ENCODE measurements around the gene MAPT. TPM values are rescaled to one million over a fixed set of nuclear protein-coding genes. Genes with fewer than 3 reads are reported as not detected.

MAPT gene
- total RNA-seq, 4 donors from 2014 or later: 4.2 to 11.1 (median 7.3) TPM

GRCh38 chr17:46042925-46043324 lies 148.6 kb downstream of the MAPT start:
- H3K4me3 ChIP-seq: no peak overlapping the region
- peaks cover 22 to 72% (median 53%) of the 10 kb centered on the region in 4 donors for H3K36me3 ChIP-seq
- no peaks in the 10 kb centered on the region for H3K27me3 ChIP-seq
- peaks cover 39 to 60% (median 51%) of the 10 kb centered on the region in 4 donors for H3K4me1 ChIP-seq
- no peak for DNase-seq (ENCODE audit: extremely low spot score)
- no peaks in the 10 kb centered on the region for H3K9me3 ChIP-seq
- no peak for TF ChIP-seq POLR2AphosphoS5 (IDR thresholded peaks at IDR 0.05)
- TF ChIP-seq CTCF (IDR thresholded peaks at IDR 0.05): no peak
- TF ChIP-seq POLR2A (IDR thresholded peaks at IDR 0.05; ENCODE audit: low read depth): no peak
- no peak for TF ChIP-seq EP300 (IDR thresholded peaks at IDR 0.05)
- WGBS: 53% methylated on average over 3 of the region's 3 CpGs
- peak overlapping the region in 3 of 4 donors; percentile 47 to 77 (median 53) for H3K27ac ChIP-seq (replicated peaks in 1 of 4)
- intact Hi-C loops (cut with DNase I): loop anchor here (5.0 kb wide), 2 partner anchors 41 to 169 kb away; no protein-coding TSS in a partner anchor

- H3K4me1 ChIP-seq: peaks cover 39 to 56% (median 51%) of the 10 kb centered on the region in 4 donors
- WGBS: 62% methylated on average over 3 of the region's 3 CpGs
- intact Hi-C loops (cut with DNase I): loop anchor here (2.0 to 5.0 kb wide), 3 partner anchors 41 to 169 kb away; partner anchors contain the start of gene KANSL1
These were observed 149.3 kb downstream of the MAPT start for GRCh38 chr17:46043606-46044005.

GRCh38 chr17:46044286-46044928 lies 150.1 kb downstream of the MAPT start:
- WGBS: 32% methylated on average over 5 of the region's 5 CpGs
- peak overlapping the region in 1 of 4 donors; percentile 13 for H3K4me3 ChIP-seq
- H3K27ac ChIP-seq (replicated peaks in 1 of 4): peak overlapping the region; percentile 32 to 77 (median 53)
- intact Hi-C loops (cut with DNase I): loop anchor here (2.0 to 5.0 kb wide), 3 partner anchors 42 to 168 kb away; partner anchors contain the start of gene KANSL1
- no peak for DNase-seq (ENCODE audit: extremely low spot score)
- no peak for TF ChIP-seq POLR2A (IDR thresholded peaks at IDR 0.05; ENCODE audit: low read depth)
- peak; percentile 86 to 93 (median 91) for TF ChIP-seq CTCF (IDR thresholded peaks at IDR 0.05)
- peak; percentile 69 to 76 for TF ChIP-seq POLR2AphosphoS5 (IDR thresholded peaks at IDR 0.05)
- TF ChIP-seq EP300 (IDR thresholded peaks at IDR 0.05): no peak
- no peaks in the 10 kb centered on the region for H3K9me3 ChIP-seq
- H3K4me1 ChIP-seq: peaks cover 34 to 49% (median 44%) of the 10 kb centered on the region in 4 donors
- peaks cover 22 to 72% (median 51%) of the 10 kb centered on the region in 4 donors for H3K36me3 ChIP-seq
- H3K27me3 ChIP-seq: no peaks in the 10 kb centered on the region

More at GRCh38 chr17:46043606-46044005, 149.3 kb downstream of the MAPT start:
- H3K27me3 ChIP-seq: no peaks in the 10 kb centered on the region
- H3K36me3 ChIP-seq: peaks cover 22 to 72% (median 53%) of the 10 kb centered on the region in 4 donors
- no peak for DNase-seq (ENCODE audit: extremely low spot score)
- H3K27ac ChIP-seq (replicated peaks in 1 of 4): peak overlapping the region; percentile 32 to 77 (median 50)
- H3K9me3 ChIP-seq: no peaks in the 10 kb centered on the region
- no peak for TF ChIP-seq POLR2AphosphoS5 (IDR thresholded peaks at IDR 0.05)
- no peak for TF ChIP-seq POLR2A (IDR thresholded peaks at IDR 0.05; ENCODE audit: low read depth)
- TF ChIP-seq EP300 (IDR thresholded peaks at IDR 0.05): no peak
- no peak for TF ChIP-seq CTCF (IDR thresholded peaks at IDR 0.05)
- no peak overlapping the region for H3K4me3 ChIP-seq

GRCh38 chr17:46044989-46045388 lies 150.6 kb downstream of the MAPT start:
- TF ChIP-seq EP300 (IDR thresholded peaks at IDR 0.05) (no peak), POLR2AphosphoS5 (IDR thresholded peaks at IDR 0.05) (no peak), CTCF (IDR thresholded peaks at IDR 0.05) (no peak), POLR2A (IDR thresholded peaks at IDR 0.05; ENCODE audit: low read depth) (no peak)
- Histone ChIP-seq H3K36me3 (peaks cover 28 to 74% (median 52%) of the 10 kb centered on the region in 4 donors), H3K4me3 (no peak overlapping the region), H3K27ac (replicated peaks in 1 of 4) (peak overlapping the region in 3 of 4 donors; percentile 28 to 77 (median 59)), H3K9me3 (no peaks in the 10 kb centered on the region), H3K27me3 (no peaks in the 10 kb centered on the region), H3K4me1 (peaks cover 28 to 43% (median 39%) of the 10 kb centered on the region in 4 donors)
- intact Hi-C loops (cut with DNase I): loop anchor here (2.0 to 5.0 kb wide), 3 partner anchors 43 to 167 kb away; partner anchors contain the start of gene KANSL1
- no peak for DNase-seq (ENCODE audit: extremely low spot score)
- 53% methylated on average over 2 of the region's 2 CpGs for WGBS
